GM21786 (cell line): Measurements from ENCODE around the gene KRTAP10-9.
"Not testable (repeated sequence)": the region's sequence is repeated elsewhere in the genome, so short reads cannot be mapped to it uniquely, and the experiment has no call there.

Experiments
- ATAC-seq: cut with Tn5 transposase; IDR thresholded peaks from one replicate; pipeline ENCODE4 v1.9.1; 2021; ENCODE audit not compliant: unreplicated experiment

KRTAP10-9 gene

DNA sequence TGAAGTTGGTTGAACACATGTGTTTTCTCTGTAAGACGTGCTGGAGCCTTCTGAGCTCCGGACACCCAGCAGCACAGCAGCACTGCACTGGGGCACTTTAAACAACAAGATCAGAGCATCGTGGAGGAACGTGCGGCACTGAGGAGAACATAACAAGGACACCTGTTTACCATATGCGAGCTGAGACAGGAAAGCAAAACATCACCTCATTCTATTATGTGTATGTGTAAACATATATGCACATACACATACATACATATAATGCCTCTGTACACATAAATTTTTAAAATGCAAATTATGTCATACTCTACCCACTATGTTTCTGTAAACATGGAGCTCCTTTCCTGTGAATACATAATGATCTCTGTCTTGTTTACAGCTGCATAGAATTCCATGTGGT is 31.4 kb upstream of the KRTAP10-9 start:
- no peak for ATAC-seq

DNA sequence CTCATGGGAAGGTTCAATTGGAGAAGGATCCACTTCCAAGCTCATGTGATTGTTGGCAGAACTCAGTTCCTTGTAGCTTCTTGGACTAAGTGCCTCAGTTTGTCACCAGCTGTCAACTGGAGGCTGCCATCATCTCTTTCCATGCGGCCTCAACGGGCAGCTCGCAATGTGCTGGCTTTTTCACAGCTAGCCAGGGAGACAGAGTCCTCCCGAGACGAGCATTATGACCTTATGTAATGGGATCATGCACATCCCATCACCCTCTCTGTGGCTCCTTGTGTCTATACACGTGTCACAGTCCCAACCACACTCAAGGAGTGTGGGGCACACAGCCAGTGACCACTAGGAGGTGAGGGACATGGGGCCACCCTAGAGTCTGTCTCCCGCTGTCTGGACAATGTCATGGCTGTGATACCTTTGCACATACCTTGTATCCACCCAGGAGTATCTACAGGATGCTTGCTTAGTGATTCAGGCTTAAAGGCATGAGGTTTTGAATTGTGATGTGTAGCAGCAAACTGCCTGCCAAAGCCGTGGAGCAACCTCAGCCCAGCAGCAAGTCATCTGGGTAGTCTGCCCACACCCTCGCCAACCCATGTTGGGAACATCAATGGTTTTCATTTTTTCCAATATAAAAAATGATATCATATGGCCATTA is 30.7 kb upstream of the KRTAP10-9 start:
- no peak for ATAC-seq

DNA sequence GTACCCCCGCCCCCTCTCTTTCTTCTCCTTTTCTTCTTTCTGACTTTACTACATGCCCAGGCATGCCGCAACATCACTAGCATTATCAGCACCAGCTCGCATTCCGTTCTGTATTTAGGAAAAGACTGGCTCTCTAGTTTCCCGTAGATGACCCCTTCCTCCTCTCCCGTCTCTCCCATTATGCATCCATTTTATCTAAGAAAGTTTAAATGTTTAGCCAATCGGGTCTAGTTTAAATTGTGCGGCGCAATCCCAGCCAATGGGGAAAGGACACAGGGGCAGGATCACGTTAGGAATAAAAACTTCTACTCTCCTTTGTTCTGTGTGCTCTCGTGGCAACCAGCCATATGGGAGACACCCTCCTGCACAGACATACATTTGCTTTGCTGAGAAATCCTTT is 28.8 kb upstream of the KRTAP10-9 start:
- ATAC-seq, result no peak

DNA sequence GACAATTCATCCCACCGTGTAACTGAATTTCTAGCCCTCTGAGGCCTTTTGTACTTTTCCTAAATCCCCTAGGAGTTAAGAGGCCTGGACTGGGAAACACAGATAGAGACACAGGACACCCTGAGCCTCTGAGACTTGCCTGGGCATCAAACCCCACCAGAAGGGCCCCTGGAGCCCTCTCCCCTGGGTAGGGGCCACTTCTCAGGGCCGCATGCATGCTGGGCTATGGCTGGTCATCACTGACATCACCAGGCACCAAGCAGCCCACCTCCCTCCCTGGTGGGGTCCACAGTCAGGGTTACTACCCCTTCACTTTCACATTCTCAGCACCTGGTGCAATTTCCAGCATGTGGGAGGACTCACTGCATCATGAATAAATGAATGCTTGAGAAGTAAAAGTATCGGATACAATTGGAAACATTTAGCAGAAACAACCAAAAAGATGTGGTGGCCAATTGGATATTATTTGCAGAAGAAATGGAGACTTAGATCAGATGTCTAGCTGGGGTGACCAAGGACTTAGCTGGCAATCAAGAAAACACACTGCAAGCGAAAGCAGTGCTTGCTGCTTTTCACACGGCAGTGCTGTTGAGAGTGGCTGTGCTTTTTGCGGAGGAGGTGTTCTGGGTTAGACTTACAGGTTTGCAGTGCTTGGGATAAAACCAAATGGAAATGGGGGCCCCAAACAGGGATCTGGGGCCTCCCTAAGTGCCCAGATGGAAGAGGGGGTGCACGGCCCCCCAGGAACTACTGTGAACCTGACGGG is 27.4 kb upstream of the KRTAP10-9 start:
- no peak for ATAC-seq

DNA sequence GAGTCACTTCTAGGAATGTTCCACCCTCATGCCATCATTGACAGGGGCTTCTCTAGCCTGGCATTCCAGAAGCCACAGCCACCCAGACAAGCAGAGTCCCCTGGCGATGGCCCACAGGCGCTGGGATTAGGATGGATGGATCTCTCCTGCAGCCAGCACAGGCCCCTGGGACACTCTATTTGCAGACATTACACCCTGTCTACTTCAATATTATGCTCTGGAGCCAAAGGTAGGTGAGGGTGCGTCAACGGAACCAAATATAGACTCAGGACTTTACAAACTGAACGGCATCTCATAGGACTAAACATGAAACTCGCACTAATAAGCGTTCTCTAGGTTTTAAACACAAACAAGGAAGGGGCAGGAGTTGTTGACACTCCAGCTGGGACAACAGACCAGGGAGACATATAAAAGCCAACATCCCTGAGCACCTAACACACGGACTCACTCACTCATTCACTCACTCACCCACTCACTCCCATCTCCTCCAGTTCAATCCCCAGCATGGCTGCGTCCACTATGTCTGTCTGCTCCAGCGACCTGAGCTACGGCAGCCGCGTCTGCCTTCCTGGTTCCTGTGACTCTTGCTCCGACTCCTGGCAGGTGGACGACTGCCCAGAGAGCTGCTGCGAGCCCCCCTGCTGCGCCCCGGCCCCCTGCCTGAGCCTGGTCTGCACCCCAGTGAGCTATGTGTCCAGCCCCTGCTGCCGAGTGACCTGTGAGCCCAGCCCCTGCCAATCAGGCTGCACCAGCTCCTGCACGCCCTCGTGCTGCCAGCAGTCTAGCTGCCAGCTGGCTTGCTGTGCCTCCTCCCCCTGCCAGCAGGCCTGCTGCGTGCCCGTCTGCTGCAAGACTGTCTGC is 26.5 kb upstream of the KRTAP10-9 start, which contains the start of gene KRTAP10-7:
Gene KRTAP10-7 (plus strand): TSS at position 480 of the 861 bp plus-strand sequence. CDS start 25 bp downstream, at position 505.
- not testable (repeated sequence) for ATAC-seq

DNA sequence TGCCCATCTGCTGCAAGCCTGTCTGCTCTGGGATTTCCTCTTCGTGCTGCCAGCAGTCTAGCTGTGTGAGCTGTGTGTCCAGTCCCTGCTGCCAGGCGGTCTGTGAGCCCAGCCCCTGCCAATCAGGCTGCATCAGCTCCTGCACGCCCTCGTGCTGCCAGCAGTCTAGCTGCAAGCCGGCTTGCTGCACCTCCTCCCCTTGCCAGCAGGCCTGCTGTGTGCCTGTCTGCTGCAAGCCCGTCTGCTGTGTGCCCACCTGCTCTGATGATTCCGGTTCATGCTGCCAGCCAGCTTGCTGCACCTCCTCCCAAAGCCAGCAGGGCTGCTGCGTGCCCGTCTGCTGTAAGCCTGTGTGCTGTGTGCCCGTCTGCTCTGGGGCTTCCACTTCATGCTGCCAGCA is 25.8 kb upstream of the KRTAP10-9 start:
- ATAC-seq, result not testable (repeated sequence)

DNA sequence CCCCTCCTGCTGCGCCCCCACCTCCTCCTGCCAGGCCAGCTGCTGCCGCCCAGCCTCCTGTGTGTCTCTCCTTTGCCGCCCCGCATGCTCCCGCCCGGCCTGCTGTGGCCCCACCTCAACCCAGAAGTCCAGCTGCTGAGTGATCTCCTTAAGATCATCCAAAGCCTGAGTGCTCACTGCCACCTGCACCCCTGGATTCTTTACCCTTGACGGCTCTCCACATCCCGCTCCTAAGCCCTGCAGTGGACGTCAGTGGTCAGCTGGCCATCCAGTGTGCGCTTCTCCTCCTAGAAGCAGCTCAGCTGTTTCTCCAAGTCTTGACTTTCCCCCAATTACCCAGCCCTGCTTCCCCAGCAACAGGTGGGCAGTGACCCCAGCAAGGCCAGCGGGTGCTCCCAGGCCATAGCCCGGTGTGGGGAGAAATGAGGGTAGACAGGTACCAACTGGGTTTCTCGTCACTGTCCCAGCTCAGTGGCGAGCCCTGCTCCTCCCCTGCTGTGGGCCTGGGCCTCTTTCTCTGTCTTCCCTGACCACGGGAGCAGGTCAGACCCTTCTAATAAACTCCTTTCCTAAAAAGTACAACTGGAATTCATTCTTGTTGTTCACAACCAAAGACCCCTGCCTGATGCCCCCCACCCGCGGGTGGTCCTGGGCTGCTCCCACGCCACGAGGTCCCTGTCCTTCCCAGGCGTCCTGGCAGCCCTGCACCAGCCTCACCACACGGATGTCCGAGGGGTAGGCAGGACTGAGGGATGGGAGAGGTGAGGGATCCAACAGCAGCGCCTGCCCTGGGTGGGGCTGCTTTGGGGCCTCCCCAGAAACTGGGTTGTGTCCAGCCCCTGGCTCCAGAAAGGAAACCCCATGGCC is 25.1 kb upstream of the KRTAP10-9 start:
- no peak for ATAC-seq

DNA sequence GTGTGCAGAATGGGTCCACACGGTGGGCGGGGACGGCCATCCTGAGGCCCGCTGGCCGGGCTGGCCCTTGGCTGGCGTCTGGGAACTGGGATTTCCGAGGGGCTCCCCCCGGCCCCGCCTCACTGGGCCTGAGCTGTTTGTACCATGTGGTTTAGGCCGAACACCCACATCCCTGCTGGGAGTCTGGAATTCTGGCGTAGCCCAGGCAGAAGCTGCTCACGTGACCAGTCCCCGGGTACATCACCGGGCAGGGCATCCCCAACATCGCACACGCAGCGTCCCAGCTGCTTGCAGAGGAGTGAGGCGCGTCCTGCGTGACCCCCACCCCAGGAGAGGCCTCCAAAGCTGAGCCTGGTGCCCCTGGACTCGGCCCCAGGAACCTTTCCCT is 24.4 kb upstream of the KRTAP10-9 start:
- ATAC-seq, result no peak

DNA sequence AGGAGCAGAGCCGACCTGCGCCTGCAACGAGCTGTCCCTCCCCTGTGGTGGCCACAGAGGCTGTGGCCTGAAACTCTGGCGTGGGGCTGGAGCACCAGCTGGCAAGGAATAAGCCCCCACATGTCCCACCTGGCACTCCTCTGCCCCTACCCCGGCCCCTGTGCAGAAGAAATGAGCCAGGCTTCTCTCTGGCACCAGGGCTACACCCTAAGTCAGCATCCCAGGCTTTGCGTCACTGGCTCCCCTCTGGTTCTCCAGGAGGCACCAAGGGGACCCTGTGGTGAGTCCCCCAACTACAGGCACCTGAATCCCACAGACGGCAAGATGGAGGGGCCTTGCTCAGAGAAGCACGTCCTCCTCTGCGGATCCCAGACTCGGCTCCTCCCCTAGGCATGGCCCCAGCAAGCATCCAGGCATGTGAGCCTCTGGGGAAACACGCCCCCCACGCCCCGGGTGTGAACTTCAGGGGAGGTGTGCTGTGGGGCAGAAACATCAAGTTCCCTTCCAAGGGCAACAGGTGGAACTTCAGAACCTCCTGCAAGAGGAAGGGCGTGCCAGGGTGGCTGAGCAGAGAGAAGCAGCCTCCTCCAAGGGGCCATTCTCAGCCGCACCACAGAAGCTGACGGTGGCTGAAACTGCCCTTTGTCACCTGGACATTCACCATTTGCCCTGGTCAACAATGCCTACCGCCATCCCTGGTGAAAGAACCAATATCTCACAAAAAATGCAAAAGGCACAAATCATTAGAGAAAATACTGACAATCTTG is 23.6 kb upstream of the KRTAP10-9 start:
- ATAC-seq, result no peak

DNA sequence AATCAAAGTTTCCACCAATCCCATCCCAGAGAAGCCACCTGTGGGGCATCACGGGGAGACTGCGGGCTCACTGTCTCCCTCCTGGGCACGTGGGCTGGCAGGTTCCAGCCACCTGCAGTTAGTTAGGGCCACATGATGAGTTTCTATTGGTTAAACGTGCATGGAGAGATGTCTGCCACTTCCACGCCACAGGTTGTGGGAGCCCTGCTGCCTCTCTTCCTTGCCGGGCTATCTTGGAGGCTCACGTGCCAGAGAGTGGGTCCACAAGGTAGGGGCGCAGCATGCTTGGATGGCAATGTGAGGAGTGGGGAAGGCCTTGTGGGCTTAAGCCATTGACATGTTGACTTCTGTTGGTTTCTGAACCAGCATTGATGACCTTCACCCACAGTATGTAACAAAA is 23.0 kb upstream of the KRTAP10-9 start:
- ATAC-seq, result no peak

DNA sequence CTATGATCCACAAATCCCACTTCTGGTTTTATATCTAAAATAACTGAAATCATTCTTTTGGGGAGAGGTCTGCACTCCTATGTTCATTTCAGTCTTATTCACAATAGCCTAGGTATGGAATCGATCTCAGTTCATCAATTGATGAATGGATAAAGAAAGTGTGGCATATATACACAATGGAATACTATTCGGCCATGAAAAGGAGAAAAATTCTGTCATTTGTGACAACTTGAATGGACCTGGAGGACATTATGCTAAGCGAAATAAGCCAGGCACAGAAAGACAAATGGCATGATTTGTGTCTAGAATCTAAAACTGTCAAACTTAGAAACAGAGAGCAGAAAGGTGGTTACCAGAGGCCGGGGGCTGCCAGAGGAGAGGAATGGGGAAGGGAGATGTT is 20.4 kb upstream of the KRTAP10-9 start:
- no peak for ATAC-seq

DNA sequence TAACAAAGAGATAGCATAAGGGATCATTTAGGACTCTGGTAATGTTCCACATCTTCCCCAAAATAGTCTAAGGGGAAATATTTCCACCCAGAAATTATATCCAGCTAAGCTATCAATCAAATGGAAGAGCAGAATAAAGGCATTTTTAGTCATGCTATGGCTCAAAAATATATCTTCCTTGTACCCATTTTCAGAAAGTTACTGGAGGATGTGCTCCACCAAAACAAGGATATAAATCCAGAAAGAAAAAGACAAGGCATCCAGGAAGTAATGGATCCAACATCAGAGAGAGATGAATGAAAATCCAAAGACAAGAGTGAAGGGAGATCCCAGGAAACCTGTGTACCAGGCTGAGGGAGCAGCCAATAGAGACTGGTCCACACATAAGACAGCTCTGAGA is 17.7 kb upstream of the KRTAP10-9 start:
- ATAC-seq, result no peak

DNA sequence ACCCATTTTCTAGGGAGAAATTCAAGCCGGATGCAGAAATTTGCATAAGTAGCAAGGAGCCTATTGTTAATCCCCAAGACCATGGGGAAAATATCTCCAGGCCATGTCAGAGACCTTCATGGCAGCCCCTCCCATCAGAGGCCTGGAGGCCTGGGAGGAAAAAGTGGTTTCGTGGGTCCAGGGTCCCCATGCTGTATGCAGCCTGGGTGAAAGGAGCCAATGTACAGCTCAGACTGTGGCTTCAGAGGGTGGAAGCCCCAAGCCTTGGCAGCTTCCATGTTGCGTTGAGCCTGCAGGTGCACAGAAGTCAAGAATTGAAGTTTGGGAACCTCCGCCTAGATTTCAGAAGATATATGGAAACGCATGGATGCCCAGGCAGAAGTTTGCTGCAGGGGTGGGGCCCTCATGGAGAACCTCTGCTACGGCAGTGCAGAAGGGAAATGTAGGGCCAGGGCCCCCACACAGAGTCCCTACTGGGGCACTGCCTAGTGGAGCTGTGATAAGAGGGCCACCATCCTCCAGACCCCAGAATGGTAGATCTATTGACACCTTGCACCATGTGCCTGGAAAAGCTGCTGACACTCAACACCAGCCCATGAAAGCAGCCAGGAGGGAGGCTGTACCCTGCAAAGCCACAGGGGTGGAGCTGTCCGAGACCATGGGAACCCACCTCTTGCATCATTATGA is 16.6 kb upstream of the KRTAP10-9 start:
- ATAC-seq, result not testable (repeated sequence)

DNA sequence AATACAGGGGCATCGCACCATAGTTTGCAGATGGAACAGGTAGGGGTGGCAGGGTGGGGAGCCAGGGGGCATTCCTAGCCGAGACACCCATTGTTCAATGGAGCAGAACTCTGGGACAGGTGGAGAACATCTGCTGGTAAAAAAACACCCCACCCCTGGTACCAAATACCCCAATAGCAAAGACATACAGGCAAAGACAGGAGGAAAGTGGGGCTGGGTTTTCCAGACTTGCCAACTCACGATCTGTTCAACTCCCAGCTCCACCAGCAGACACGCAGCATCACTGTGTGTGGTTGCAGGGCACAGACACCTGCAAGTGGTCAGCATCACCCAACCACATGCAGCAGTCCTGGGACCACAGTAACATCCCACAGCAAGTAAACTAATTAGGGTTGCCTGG is 15.3 kb upstream of the KRTAP10-9 start:
- no peak for ATAC-seq

DNA sequence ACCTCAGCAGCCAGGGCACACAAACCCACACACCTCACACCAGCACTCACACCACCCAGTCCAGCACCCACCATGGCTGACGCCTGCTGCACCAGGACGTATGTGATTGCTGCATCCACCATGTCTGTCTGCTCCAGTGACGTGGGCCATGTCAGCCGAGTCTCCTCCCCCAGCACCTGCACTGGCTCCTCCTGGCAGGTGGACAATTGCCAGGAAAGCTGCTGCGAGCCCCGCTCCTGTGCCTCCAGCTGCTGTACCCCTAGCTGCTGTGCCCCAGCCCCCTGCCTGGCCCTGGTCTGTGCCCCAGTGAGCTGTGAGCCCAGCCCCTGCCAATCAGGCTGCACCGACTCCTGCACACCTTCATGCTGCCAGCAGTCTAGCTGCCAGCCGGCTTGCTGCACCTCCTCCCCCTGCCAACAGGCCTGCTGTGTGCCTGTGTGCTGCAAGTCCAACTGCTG is 14.8 kb upstream of the KRTAP10-9 start, which contains the start of gene KRTAP10-8:
Gene KRTAP10-8 (plus strand): TSS at position 51 of the 458 bp plus-strand sequence. CDS start 22 bp downstream, at position 73.
- ATAC-seq, result no peak

DNA sequence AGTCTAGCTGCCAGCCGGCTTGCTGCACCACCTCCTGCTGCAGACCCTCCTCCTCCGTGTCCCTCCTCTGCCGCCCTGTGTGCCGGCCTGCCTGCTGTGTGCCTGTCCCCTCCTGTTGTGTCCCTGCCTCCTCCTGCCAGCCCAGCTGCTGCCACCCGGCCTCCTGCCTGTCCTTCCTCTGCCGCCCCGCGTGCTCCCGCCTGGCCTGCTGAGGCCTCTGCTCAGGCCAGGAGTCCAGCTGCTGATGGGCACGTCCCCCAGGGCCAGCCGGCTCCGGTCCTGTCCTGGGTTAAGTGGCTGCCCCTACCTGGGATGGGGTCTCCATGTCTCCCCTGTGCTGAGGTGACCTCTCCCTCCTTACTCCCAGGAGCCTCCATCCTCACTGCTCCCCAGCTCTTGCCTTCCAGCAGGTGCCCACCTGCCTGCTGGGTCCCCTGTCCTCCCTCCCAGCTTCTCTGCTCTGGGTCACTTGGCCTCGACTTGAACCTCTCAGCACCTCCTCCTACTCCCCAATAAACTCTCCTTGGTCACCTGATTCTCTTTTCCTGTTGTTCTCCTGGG is 14.1 kb upstream of the KRTAP10-9 start:
- ATAC-seq, result no peak

DNA sequence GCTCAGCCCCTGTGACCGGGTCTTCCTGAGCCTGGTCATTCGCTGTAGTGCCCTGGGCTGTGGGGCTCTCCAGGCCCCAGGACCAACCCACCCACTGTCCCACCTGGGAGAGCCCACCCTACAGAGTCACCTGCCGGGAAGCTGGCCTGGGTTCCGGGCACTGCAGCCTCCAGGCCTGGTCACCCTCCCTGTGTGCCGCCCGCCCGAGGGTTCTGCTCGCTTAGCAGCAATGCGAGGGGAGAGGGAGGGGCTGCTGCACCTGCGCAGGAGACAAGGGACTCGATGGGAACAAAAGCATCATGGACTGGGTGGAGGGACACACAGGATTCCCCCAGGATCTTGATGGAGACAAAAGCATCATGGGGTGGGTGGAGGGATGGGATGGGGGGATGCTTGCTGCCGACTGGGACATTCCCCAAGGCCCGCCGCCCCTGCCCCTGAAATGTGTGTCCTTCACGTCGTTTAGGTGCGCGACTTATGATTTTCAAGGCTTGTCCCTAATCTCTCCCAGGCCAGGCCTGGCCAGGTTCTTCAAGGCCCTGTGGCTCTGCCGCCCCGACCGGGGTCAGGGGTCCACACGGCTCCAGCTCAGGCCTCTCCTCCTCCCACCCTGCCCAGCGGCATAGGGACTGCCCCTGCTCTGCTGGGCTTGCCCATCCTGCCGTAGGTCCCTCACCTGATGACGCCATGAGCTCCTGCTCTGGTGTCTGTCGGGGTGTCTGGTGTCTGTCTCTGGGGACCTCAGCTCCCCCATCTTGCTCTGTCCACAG is 13.3 kb upstream of the KRTAP10-9 start:
- ATAC-seq, result no peak

DNA sequence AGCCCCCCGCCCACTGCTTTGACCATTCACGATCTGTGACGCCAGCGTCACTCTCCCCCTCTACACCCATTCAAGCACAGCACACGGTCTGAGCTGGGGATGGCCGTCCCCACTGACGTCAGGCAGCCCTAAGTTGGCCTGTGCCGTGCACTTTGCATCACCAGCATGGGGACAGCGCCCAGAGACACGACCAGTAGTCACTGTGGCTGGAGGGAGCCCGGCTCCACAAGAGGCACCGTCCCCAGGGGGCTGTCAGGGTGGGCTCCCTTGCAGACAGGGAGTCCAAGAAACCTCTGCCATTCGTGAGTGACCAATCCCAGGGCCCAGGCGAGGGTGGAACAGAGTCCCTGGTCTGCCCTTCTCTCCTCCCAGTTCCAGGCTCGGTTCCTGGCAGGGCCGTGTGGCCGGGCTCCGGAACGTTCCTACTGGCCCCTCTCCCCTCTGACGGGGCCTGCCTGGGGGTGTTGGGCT is 12.7 kb upstream of the KRTAP10-9 start:
- ATAC-seq, result no peak
